HEK293 (cell line): ENCODE measurements around the gene MED13L.

ENCODE experiments used
- CTCF ChIA-PET: fragments of 350-600 bp; formaldehyde crosslinking; extraction: SDS; loops from one replicate; lab custom pipeline; 2021; ENCODE audit warnings: antibody characterized with exemption; lab: Yijun Ruan, JAX
- POLR2A ChIA-PET: fragments of 300-600 bp; formaldehyde crosslinking; extraction: SDS; loops from one replicate; lab custom pipeline; 2020; ENCODE audit warnings: antibody characterized with exemption, inconsistent platforms; lab: Yijun Ruan, JAX
- H3K27ac ChIP-seq: fragments of 200-500 bp; sonication (Bioruptor generic); 2 replicates; pipeline ENCODE4 v1.5.1; 2014; ENCODE audit warnings: low read depth, low read length, control low read depth, inconsistent platforms; ENCODE audit errors: extremely low read depth
- H3K36me3 ChIP-seq, 2 experiments: fragments of 200-500 bp in 1 of 2; sonication (Bioruptor generic) in 1 of 2; 1 replicate in 1 of 2; 2 replicates in 1 of 2; pipeline ENCODE4 v1.5.1; 2014 to 2017; ENCODE audit warnings: inconsistent platforms in 2 of 2, low read length in 2 of 2; ENCODE audit not compliant: control insufficient read depth in 2 of 2, insufficient read depth in 1 of 2
- H3K4me1 ChIP-seq: fragments of 200-500 bp; sonication (Bioruptor generic); 2 replicates; pipeline ENCODE4 v1.5.1; 2014; ENCODE audit warnings: mild to moderate bottlenecking, low read length, inconsistent platforms; ENCODE audit not compliant: control insufficient read depth, insufficient read depth
- H3K4me3 ChIP-seq: 2 replicates; pipeline ENCODE4 v1.5.1; 2011; ENCODE audit warnings: low read depth, mild to moderate bottlenecking, control low read depth, low read length, moderate library complexity
- H3K9me3 ChIP-seq: fragments of 200-500 bp; sonication (Bioruptor generic); 2 replicates; pipeline ENCODE4 v1.5.1; 2014; ENCODE audit warnings: low read depth, low read length, inconsistent platforms; ENCODE audit not compliant: control insufficient read depth, insufficient read depth
- KLF9 ChIP-seq: fragments of 450-650 bp; formaldehyde crosslinking; IDR thresholded peaks from 2 replicates; pipeline ENCODE4 v1.5.1; 2016; ENCODE audit warnings: missing biosample characterization, missing genetic modification characterization, low read depth
- ZBTB8A ChIP-seq: fragments of 450-650 bp; formaldehyde crosslinking; IDR thresholded peaks from 2 replicates; pipeline ENCODE4 v1.5.1; 2016; ENCODE audit warnings: missing biosample characterization, missing genetic modification characterization
- ZNF174 ChIP-seq: fragments of 450-650 bp; formaldehyde crosslinking; IDR thresholded peaks from 2 replicates; pipeline ENCODE4 v1.5.0; 2017; ENCODE audit warnings: missing biosample characterization, mild to moderate bottlenecking, missing genetic modification characterization
- ZNF175 ChIP-seq: fragments of 450-650 bp; formaldehyde crosslinking; IDR thresholded peaks from 2 replicates; pipeline ENCODE4 v1.5.1; 2016; ENCODE audit warnings: missing biosample characterization, missing genetic modification characterization
- ZNF2 ChIP-seq: fragments of 450-650 bp; formaldehyde crosslinking; IDR thresholded peaks from 2 replicates; pipeline ENCODE4 v1.5.1; 2016; ENCODE audit warnings: missing biosample characterization, missing genetic modification characterization
- ZNF248 ChIP-seq: fragments of 450-650 bp; formaldehyde crosslinking; IDR thresholded peaks from 2 replicates; pipeline ENCODE4 v1.5.1; 2017; ENCODE audit warnings: missing biosample characterization, missing genetic modification characterization
- ZNF354C ChIP-seq: fragments of 450-650 bp; formaldehyde crosslinking; IDR thresholded peaks from 2 replicates; pipeline ENCODE4 v1.5.1; 2016; ENCODE audit warnings: missing biosample characterization, missing genetic modification characterization, low read depth, borderline replicate concordance
- ZNF394 ChIP-seq: fragments of 450-650 bp; formaldehyde crosslinking; IDR thresholded peaks from 2 replicates; pipeline ENCODE4 v1.5.1; 2016; ENCODE audit warnings: missing biosample characterization, missing genetic modification characterization, mild to moderate bottlenecking, moderate library complexity, borderline replicate concordance
- ZNF433 ChIP-seq: fragments of 450-650 bp; formaldehyde crosslinking; IDR thresholded peaks from 2 replicates; pipeline ENCODE4 v1.5.1; 2016; ENCODE audit warnings: missing biosample characterization, missing genetic modification characterization, low read depth
- ZNF548 ChIP-seq: fragments of 450-650 bp; formaldehyde crosslinking; IDR thresholded peaks from 2 replicates; pipeline ENCODE4 v1.5.1; 2016; ENCODE audit warnings: missing biosample characterization, missing genetic modification characterization
- ZNF664 ChIP-seq: fragments of 450-650 bp; formaldehyde crosslinking; IDR thresholded peaks from 2 replicates; pipeline ENCODE4 v1.5.1; 2016; ENCODE audit warnings: missing biosample characterization, missing genetic modification characterization
- TF ChIP-seq, protein P1 (sequence below): fragments of 450-650 bp; formaldehyde crosslinking; IDR thresholded peaks from 2 replicates; pipeline ENCODE4 v1.5.1; 2016; ENCODE audit warnings: missing biosample characterization, missing genetic modification characterization
- TF ChIP-seq, protein P2 (sequence below): fragments of 450-650 bp; formaldehyde crosslinking; IDR thresholded peaks from 2 replicates; pipeline ENCODE4 v1.5.1; 2017; ENCODE audit warnings: missing biosample characterization, missing genetic modification characterization
- TF ChIP-seq, protein P3 (sequence below): fragments of 450-650 bp; formaldehyde crosslinking; IDR thresholded peaks from 2 replicates; pipeline ENCODE4 v1.5.1; 2016; ENCODE audit warnings: missing biosample characterization, missing genetic modification characterization, borderline replicate concordance
- TF ChIP-seq, protein P4 (sequence below): fragments of 450-650 bp; formaldehyde crosslinking; IDR thresholded peaks from 2 replicates; pipeline ENCODE4 v1.5.1; 2016; ENCODE audit warnings: missing biosample characterization, missing genetic modification characterization
- TF ChIP-seq, protein P5 (sequence below): fragments of 450-650 bp; formaldehyde crosslinking; IDR thresholded peaks from 2 replicates; pipeline ENCODE4 v1.5.1; 2016; ENCODE audit warnings: missing biosample characterization, missing genetic modification characterization, low read depth

The MED13L gene

DNA sequence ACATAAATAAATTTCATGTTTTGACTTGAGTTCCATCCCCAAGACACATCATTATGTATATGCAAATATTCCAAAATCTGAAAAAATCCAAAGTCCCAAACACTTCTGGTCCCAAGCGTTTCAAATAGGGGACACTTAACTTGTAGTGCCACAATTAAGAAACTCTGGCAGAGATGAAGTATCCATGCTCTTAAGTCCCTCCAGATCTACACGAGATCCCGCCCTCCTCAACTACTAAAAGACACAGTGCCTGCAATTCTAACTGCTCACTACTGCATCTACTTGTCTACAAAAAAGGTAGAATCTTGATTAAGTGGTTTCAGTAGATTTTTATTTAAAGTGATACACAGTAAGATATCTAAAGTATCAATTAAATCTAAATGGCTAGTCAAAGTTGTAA, 97.0 kb downstream of the MED13L start:
- Histone ChIP-seq H3K36me3 (no peaks in the 10 kb centered on the region; a peak in 1 of 3 replicates), H3K4me1 (peaks cover 15% of the 10 kb centered on the region), H3K9me3 (no peaks in the 10 kb centered on the region), H3K4me3 (no peak overlapping the region), H3K27ac (no peak overlapping the region)
- POLR2A ChIA-PET: interaction anchor here (0.7 kb wide), 1 partner anchor 13 kb away, joined by 4 read pairs; no protein-coding TSS in a partner anchor
- CTCF ChIA-PET: interaction anchor here (0.6 kb wide), 1 partner anchor 431 kb away, joined by 3 read pairs; no protein-coding TSS in a partner anchor
- TF ChIP-seq, protein P1, sequence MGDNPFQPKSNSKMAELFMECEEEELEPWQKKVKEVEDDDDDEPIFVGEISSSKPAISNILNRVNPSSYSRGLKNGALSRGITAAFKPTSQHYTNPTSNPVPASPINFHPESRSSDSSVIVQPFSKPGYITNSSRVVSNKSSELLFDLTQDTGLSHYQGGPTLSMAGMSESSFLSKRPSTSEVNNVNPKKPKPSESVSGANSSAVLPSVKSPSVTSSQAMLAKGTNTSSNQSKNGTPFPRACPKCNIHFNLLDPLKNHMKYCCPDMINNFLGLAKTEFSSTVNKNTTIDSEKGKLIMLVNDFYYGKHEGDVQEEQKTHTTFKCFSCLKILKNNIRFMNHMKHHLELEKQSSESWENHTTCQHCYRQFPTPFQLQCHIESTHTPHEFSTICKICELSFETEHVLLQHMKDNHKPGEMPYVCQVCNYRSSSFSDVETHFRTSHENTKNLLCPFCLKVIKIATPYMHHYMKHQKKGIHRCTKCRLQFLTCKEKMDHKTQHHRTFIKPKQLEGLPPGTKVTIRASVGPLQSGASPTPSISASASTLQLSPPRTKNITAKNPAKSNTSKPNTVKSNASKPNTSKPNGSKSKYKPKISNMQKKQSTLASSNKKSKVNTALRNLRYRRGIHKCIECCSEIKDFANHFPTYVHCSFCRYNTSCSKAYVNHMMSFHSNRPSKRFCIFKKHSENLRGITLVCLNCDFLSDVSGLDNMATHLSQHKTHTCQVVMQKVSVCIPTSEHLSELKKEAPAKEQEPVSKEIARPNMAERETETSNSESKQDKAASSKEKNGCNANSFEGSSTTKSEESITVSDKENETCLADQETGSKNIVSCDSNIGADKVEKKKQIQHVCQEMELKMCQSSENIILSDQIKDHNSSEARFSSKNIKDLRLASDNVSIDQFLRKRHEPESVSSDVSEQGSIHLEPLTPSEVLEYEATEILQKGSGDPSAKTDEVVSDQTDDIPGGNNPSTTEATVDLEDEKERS (tag by site-specific recombination): no peak
- TF ChIP-seq ZNF394 (tag by site-specific recombination) (no peak), ZNF2 (tag by site-specific recombination) (no peak), KLF9 (tag by site-specific recombination) (no peak), ZNF174 (tag by site-specific recombination) (no peak), ZNF548 (tag by site-specific recombination) (no peak), ZNF664 (tag by site-specific recombination) (no peak), ZNF354C (tag by site-specific recombination) (no peak)
- TF ChIP-seq, protein P2, sequence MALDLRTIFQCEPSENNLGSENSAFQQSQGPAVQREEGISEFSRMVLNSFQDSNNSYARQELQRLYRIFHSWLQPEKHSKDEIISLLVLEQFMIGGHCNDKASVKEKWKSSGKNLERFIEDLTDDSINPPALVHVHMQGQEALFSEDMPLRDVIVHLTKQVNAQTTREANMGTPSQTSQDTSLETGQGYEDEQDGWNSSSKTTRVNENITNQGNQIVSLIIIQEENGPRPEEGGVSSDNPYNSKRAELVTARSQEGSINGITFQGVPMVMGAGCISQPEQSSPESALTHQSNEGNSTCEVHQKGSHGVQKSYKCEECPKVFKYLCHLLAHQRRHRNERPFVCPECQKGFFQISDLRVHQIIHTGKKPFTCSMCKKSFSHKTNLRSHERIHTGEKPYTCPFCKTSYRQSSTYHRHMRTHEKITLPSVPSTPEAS (tag by site-specific recombination): no peak
- TF ChIP-seq, protein P3, sequence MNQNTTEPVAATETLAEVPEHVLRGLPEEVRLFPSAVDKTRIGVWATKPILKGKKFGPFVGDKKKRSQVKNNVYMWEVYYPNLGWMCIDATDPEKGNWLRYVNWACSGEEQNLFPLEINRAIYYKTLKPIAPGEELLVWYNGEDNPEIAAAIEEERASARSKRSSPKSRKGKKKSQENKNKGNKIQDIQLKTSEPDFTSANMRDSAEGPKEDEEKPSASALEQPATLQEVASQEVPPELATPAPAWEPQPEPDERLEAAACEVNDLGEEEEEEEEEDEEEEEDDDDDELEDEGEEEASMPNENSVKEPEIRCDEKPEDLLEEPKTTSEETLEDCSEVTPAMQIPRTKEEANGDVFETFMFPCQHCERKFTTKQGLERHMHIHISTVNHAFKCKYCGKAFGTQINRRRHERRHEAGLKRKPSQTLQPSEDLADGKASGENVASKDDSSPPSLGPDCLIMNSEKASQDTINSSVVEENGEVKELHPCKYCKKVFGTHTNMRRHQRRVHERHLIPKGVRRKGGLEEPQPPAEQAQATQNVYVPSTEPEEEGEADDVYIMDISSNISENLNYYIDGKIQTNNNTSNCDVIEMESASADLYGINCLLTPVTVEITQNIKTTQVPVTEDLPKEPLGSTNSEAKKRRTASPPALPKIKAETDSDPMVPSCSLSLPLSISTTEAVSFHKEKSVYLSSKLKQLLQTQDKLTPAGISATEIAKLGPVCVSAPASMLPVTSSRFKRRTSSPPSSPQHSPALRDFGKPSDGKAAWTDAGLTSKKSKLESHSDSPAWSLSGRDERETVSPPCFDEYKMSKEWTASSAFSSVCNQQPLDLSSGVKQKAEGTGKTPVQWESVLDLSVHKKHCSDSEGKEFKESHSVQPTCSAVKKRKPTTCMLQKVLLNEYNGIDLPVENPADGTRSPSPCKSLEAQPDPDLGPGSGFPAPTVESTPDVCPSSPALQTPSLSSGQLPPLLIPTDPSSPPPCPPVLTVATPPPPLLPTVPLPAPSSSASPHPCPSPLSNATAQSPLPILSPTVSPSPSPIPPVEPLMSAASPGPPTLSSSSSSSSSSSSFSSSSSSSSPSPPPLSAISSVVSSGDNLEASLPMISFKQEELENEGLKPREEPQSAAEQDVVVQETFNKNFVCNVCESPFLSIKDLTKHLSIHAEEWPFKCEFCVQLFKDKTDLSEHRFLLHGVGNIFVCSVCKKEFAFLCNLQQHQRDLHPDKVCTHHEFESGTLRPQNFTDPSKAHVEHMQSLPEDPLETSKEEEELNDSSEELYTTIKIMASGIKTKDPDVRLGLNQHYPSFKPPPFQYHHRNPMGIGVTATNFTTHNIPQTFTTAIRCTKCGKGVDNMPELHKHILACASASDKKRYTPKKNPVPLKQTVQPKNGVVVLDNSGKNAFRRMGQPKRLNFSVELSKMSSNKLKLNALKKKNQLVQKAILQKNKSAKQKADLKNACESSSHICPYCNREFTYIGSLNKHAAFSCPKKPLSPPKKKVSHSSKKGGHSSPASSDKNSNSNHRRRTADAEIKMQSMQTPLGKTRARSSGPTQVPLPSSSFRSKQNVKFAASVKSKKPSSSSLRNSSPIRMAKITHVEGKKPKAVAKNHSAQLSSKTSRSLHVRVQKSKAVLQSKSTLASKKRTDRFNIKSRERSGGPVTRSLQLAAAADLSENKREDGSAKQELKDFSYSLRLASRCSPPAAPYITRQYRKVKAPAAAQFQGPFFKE (tag by site-specific recombination): no peak

DNA sequence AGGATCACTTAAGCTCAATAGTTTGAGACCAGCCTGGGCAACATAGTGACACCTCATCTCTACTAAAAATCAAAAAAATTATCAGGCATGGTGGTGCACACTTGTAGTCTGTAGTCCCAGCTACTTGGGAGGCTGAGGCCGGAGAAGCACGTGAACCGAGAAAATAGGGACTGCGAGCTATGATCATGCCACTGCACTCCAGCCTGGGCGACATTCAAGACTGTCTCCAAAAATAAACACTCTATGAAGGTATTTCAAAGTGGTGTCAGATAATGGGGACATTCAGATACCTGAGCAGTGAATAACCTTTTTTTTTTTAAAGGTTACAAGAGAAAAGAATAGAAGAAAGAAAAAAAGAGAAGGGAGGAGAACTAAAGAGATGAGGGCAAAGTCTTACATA, 98.1 kb downstream of the MED13L start:
- peaks cover 15% of the 10 kb centered on the region for H3K4me1 ChIP-seq
- TF ChIP-seq, protein P4, sequence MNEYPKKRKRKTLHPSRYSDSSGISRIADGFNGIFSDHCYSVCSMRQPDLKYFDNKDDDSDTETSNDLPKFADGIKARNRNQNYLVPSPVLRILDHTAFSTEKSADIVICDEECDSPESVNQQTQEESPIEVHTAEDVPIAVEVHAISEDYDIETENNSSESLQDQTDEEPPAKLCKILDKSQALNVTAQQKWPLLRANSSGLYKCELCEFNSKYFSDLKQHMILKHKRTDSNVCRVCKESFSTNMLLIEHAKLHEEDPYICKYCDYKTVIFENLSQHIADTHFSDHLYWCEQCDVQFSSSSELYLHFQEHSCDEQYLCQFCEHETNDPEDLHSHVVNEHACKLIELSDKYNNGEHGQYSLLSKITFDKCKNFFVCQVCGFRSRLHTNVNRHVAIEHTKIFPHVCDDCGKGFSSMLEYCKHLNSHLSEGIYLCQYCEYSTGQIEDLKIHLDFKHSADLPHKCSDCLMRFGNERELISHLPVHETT (tag by site-specific recombination): no peak
- TF ChIP-seq ZNF175 (tag by site-specific recombination): no peak
- no peak for TF ChIP-seq ZNF248
- TF ChIP-seq, protein P5, sequence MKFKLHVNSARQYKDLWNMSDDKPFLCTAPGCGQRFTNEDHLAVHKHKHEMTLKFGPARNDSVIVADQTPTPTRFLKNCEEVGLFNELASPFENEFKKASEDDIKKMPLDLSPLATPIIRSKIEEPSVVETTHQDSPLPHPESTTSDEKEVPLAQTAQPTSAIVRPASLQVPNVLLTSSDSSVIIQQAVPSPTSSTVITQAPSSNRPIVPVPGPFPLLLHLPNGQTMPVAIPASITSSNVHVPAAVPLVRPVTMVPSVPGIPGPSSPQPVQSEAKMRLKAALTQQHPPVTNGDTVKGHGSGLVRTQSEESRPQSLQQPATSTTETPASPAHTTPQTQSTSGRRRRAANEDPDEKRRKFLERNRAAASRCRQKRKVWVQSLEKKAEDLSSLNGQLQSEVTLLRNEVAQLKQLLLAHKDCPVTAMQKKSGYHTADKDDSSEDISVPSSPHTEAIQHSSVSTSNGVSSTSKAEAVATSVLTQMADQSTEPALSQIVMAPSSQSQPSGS (tag by site-specific recombination): no peak
- no peak for TF ChIP-seq ZNF433 (tag by site-specific recombination)
- no peak for TF ChIP-seq ZBTB8A
- H3K27ac ChIP-seq: no peak overlapping the region
- ChIA-PET CTCF (no interaction called here), POLR2A (no interaction called here)
- H3K9me3 ChIP-seq: no peaks in the 10 kb centered on the region
- H3K4me3 ChIP-seq: no peak overlapping the region
- H3K36me3 ChIP-seq: no peaks in the 10 kb centered on the region; a peak in 1 of 3 replicates
